ENCODE measurements around the gene CDK5R2. TPM values are rescaled to one million over a fixed set of nuclear protein-coding genes. Genes with fewer than 3 reads are reported as not detected.
A peak's percentile ranks its signal among the peaks of the same experiment; 100 is the strongest.

The CDK5R2 gene
- total and polyA plus RNA-seq, 2 of the 13 experiments (the other 11 are each of a cell fraction or from before 2014, with no cell fraction given): not detected

GRCh38 chr2:218992703-218993344 lies 33.4 kb downstream of the CDK5R2 start (continued):
- peak; percentile 61; the same call in 1 of the 2 replicates for TF ChIP-seq UBTF (CRISPR knock-in tag; IDR thresholded peaks at IDR 0.05)
- no peak for TF ChIP-seq GZF1 (CRISPR knock-in tag; IDR thresholded peaks at IDR 0.05)
- no peak for TF ChIP-seq NCOA2 (CRISPR knock-in tag; IDR thresholded peaks at IDR 0.05)
- TF ChIP-seq ZNF629 (CRISPR knock-in tag; conservative IDR thresholded peaks at IDR 0.05): no peak
- TF ChIP-seq MEF2D (CRISPR knock-in tag; IDR thresholded peaks at IDR 0.05): no peak
- TF ChIP-seq ZNF800 (CRISPR knock-in tag; IDR thresholded peaks at IDR 0.05): peak; percentile 71
- no peak for TF ChIP-seq ZNF382 (CRISPR knock-in tag; IDR thresholded peaks at IDR 0.05; ENCODE audit: borderline replicate concordance)
- TF ChIP-seq HNRNPL (IDR thresholded peaks at IDR 0.05; ENCODE audit: low read depth, low read length): 0 out of 2 replicates have a peak, but pooled peaks have one; percentile 56
- TF ChIP-seq ZNF609 (CRISPR knock-in tag; IDR thresholded peaks at IDR 0.05; ENCODE audit: borderline replicate concordance): peak; percentile 46; the same call in 1 of the 2 replicates
- TF ChIP-seq EZH2 (conservative IDR thresholded peaks at IDR 0.05; ENCODE audit: low read depth, low read length): peak; percentile 91; the same call in 1 of the 2 replicates
